Measurements from ENCODE around the gene LRRC17.
"Not testable (repeated sequence)": the region's sequence is repeated elsewhere in the genome, so short reads cannot be mapped to it uniquely, and the experiment has no call there.

Gene LRRC17

GRCh38 chr7:102897211-102897631, 15.6 kb upstream of the LRRC17 start:
- TF ChIP-seq CTCF (IDR thresholded peaks at IDR 0.05; ENCODE audit: control extremely low read depth, extremely low read depth, low read depth, missing control alignments): no peak
- ChIA-PET CTCF (no interaction called here), POLR2A (no interaction called here)
- no peak for DNase-seq (ENCODE audit: extremely low spot score)

GRCh38 chr7:102897856-102898531, 14.8 kb upstream of the LRRC17 start:
- DNase-seq (ENCODE audit: extremely low spot score): no peak
- CTCF ChIA-PET: no interaction called here
- TF ChIP-seq CTCF (IDR thresholded peaks at IDR 0.05; ENCODE audit: control extremely low read depth, extremely low read depth, low read depth, missing control alignments): no peak
- POLR2A ChIA-PET: no interaction called here

GRCh38 chr7:102898532-102898859, 14.3 kb upstream of the LRRC17 start:
- POLR2A ChIA-PET: no interaction called here
- no peak for TF ChIP-seq CTCF (IDR thresholded peaks at IDR 0.05; ENCODE audit: control extremely low read depth, extremely low read depth, low read depth, missing control alignments)
- CTCF ChIA-PET: no interaction called here
- no peak for DNase-seq (ENCODE audit: extremely low spot score)

GRCh38 chr7:102902052-102902451, 10.7 kb upstream of the LRRC17 start:
- CTCF ChIA-PET: not testable (repeated sequence)

GRCh38 chr7:102903576-102903975, 9.2 kb upstream of the LRRC17 start:
- POLR2A ChIA-PET; CTCF ChIA-PET; DNase-seq (ENCODE audit: extremely low spot score): not testable (repeated sequence)

More at GRCh38 chr7:102902052-102902451, 10.7 kb upstream of the LRRC17 start:
- DNase-seq (ENCODE audit: extremely low spot score); POLR2A ChIA-PET: not testable (repeated sequence)

- CTCF ChIA-PET: no interaction called here
- no peak for DNase-seq (ENCODE audit: extremely low spot score)
- POLR2A ChIA-PET: no interaction called here
- TF ChIP-seq CTCF (IDR thresholded peaks at IDR 0.05; ENCODE audit: control extremely low read depth, extremely low read depth, low read depth, missing control alignments): no peak
These were observed 4.1 kb upstream of the LRRC17 start for GRCh38 chr7:102908676-102909075.

GRCh38 chr7:102913826-102914225, 1.0 kb downstream of the LRRC17 start:
- DNase-seq (ENCODE audit: extremely low spot score): no peak
- TF ChIP-seq CTCF (IDR thresholded peaks at IDR 0.05; ENCODE audit: control extremely low read depth, extremely low read depth, low read depth, missing control alignments): no peak
- ChIA-PET POLR2A (no interaction called here), CTCF (interaction anchor here (1.2 kb wide), 1 partner anchor 11 kb away, joined by 3 read pairs; no protein-coding TSS in a partner anchor)

- DNase-seq (ENCODE audit: extremely low spot score): no peak
- POLR2A ChIA-PET: no interaction called here
- TF ChIP-seq CTCF (IDR thresholded peaks at IDR 0.05; ENCODE audit: control extremely low read depth, extremely low read depth, low read depth, missing control alignments): no peak
- CTCF ChIA-PET: interaction anchor here (1.2 kb wide), 1 partner anchor 10 kb away, joined by 3 read pairs; no protein-coding TSS in a partner anchor
These were observed 1.8 kb downstream of the LRRC17 start for GRCh38 chr7:102914585-102914984.

All from GM10248 (cell line).